GM12878 (cell line): ENCODE data around the gene CHMP3. TPM values are rescaled to one million over a fixed set of nuclear protein-coding genes. Genes with fewer than 3 reads are reported as not detected.

Experiments
- ATAC-seq: fragments of 200-7000 bp; cut with Tn5 transposase; 3 replicates; pipeline ENCODE4 v1.9.1; 2020; ENCODE audit warnings: mild to moderate bottlenecking, moderate library complexity
- BruUV-seq: library from RNA; stranded (reverse); fragments of 400-500 nt; replicated peaks from 2 replicates; lab custom pipeline; 2021; lab: Mats Ljungman, UMichigan
- CTCF ChIA-PET: fragments of 300-600 bp; sonication (Branson Sonifier 250); formaldehyde crosslinking; extraction: SDS; loops from one replicate; lab custom pipeline; 2021; ENCODE audit warnings: inconsistent platforms; lab: Yijun Ruan, JAX
- POLR2A ChIA-PET: fragments of 350-600 bp; formaldehyde crosslinking; extraction: SDS; loops from one replicate; lab custom pipeline; 2021; ENCODE audit warnings: inconsistent platforms; lab: Charles Lee
- RAD21 ChIA-PET: fragments of 300-600 bp; sonication (Branson Sonifier 250); formaldehyde crosslinking; loops from one replicate; lab custom pipeline; 2023; ENCODE audit warnings: antibody characterized with exemption; ENCODE audit not compliant: unreplicated experiment; lab: Charles Lee
- SMC1A ChIA-PET: fragments of 300-600 bp; sonication (Branson Sonifier 250); formaldehyde crosslinking; loops from one replicate; lab custom pipeline; 2023; ENCODE audit not compliant: unreplicated experiment, uncharacterized antibody; lab: Charles Lee
- DNase-seq: peaks from one replicate; pipeline ENCODE4 v3.0.0-alpha.2; 2011; ENCODE audit warnings: low read depth, low spot score
- FAIRE-seq: peaks from 3 replicates; lab custom pipeline; 2011; peaks lifted over from hg19 to GRCh38; lab: Jason Lieb, UNC
- H2AFZ ChIP-seq: 2 replicates; pipeline ENCODE4 v1.6.0; 2011; ENCODE audit warnings: low read depth, low read length, control low read depth; ENCODE audit not compliant: control insufficient read depth
- H3K27ac ChIP-seq: 2 replicates; pipeline ENCODE4 v1.5.1; 2011; ENCODE audit warnings: control low read depth; ENCODE audit not compliant: control insufficient read depth, insufficient read depth
- H3K27me3 ChIP-seq, 2 experiments: replicated peaks in 1 of 2; 2 replicates each; pipeline versions ENCODE4 v1.6.0 to v1.6.1; 2011; ENCODE audit warnings: low read length in 1 of 2; ENCODE audit not compliant: control insufficient read depth in 2 of 2, insufficient read depth in 2 of 2
- H3K36me3 ChIP-seq, 2 experiments: 2 replicates each; pipeline ENCODE4 v1.5.1; 2011; ENCODE audit warnings: low read length in 1 of 2; ENCODE audit not compliant: control insufficient read depth in 2 of 2, insufficient read depth in 2 of 2
- H3K4me1 ChIP-seq: 2 replicates; pipeline ENCODE4 v1.6.1; 2011; ENCODE audit warnings: mild to moderate bottlenecking, low read length, moderate library complexity, mixed read lengths; ENCODE audit not compliant: control insufficient read depth, insufficient read depth
- H3K4me2 ChIP-seq: 2 replicates; pipeline ENCODE4 v1.6.0; 2011; ENCODE audit warnings: control low read depth; ENCODE audit not compliant: control insufficient read depth, insufficient read depth
- H3K4me3 ChIP-seq: fragments of 200-600 bp; sonication (generic); 2 replicates; pipeline ENCODE4 v1.5.1; 2016
- H3K79me2 ChIP-seq: 2 replicates; pipeline ENCODE4 v1.6.0; 2011; ENCODE audit warnings: low read length; ENCODE audit not compliant: control insufficient read depth, insufficient read depth
- H3K9ac ChIP-seq: 2 replicates; pipeline ENCODE4 v1.8.0; 2011; ENCODE audit warnings: low read length, control low read depth, mixed read lengths; ENCODE audit not compliant: control insufficient read depth, insufficient read depth
- H3K9me3 ChIP-seq: replicated peaks from 3 replicates; pipeline ENCODE4 v1.5.1; 2011; ENCODE audit warnings: mild to moderate bottlenecking, low read length; ENCODE audit not compliant: control insufficient read depth, insufficient read depth
- H4K20me1 ChIP-seq: 2 replicates; pipeline ENCODE4 v1.6.0; 2011; ENCODE audit not compliant: control insufficient read depth, insufficient read depth
- ATF7 ChIP-seq: fragments of 450-650 bp; IDR thresholded peaks from 2 replicates; pipeline ENCODE4 v1.6.1; 2016; ENCODE audit warnings: low read depth, mild to moderate bottlenecking
- CHD2 ChIP-seq: IDR thresholded peaks from 2 replicates; pipeline ENCODE4 v1.6.1; 2011; ENCODE audit warnings: low read depth, low read length, improper control_type of control experiment, borderline replicate concordance
- FOXM1 ChIP-seq: IDR thresholded peaks from 2 replicates; pipeline ENCODE4 v1.6.1; 2012; ENCODE audit warnings: low read depth, mild to moderate bottlenecking, inconsistent platforms, low read length, moderate library complexity
- HCFC1 ChIP-seq: fragments of 150-350 bp; IDR thresholded peaks from 2 replicates; pipeline ENCODE4 v1.6.1; 2014; ENCODE audit warnings: low read length
- HSF1 ChIP-seq: fragments of 150-350 bp; IDR thresholded peaks from 2 replicates; pipeline ENCODE4 v1.6.1; 2014; ENCODE audit warnings: mild to moderate bottlenecking, low read depth, low read length
- YBX1 ChIP-seq: fragments of 450-650 bp; IDR thresholded peaks from 2 replicates; pipeline ENCODE4 v1.6.1; 2016; ENCODE audit warnings: antibody characterized with exemption
- ZBTB33 ChIP-seq: fragments of 450-650 bp; IDR thresholded peaks from 2 replicates; pipeline ENCODE4 v1.6.1; 2017; ENCODE audit warnings: mild to moderate bottlenecking
- WGBS: methylation state at CpG from one replicate; pipeline ENCODE4 v1.1.6; 2016; ENCODE audit warnings: low lambda C conversion rate; ENCODE audit not compliant: insufficient replicate concordance, insufficient coverage; ENCODE audit errors: missing lambda C conversion rate; 5-methylcytosine and 5-hydroxymethylcytosine counted together
- in situ Hi-C: fragments of 300-500 bp; cut with MboI; formaldehyde crosslinking; loops from 9 replicates; pipeline ENCODE4 v1.14.3; 2018; ENCODE audit warnings: mixed read lengths
- intact Hi-C: fragments of 100-400 bp; cut with micrococcal nuclease; formaldehyde crosslinking; loops from one replicate; pipeline ENCODE4 v1.14.2; 2022; ENCODE audit not compliant: unreplicated experiment
- polyA plus RNA-seq, 11 experiments: library from polyadenylated mRNA; depleted of rRNA in 4 of 11; unstranded in 6 of 11; stranded (reverse) in 5 of 11; fragments of >200 nt; fragmentation: Nextera tagmentation in 4 of 11; fragmentation: Illumina TruSeq in 1 of 11; extraction: Ambion mirVana in 4 of 11; extraction: Trizol in 1 of 11; gene quantifications; 1 replicate in 1 of 11; 2 replicates in 10 of 11; pipeline versions ENCODE4 v1.2.1 to v1.2.3, GENCODE V29; 2011 to 2016; ENCODE audit warnings: inconsistent platforms in 2 of 11, missing spikeins in 2 of 11, low read depth in 1 of 11
- total RNA-seq, 4 experiments: library from RNA; depleted of rRNA in 3 of 4; stranded (reverse); fragments of >200 nt in 3 of 4; fragmentation: Illumina TruSeq in 1 of 4; extraction: Trizol in 1 of 4; gene quantifications; 2 replicates each; pipeline versions ENCODE4 v1.2.1 to v1.2.3, GENCODE V29; 2013 to 2021
- TF ChIP-seq, protein P1 (sequence below): IDR thresholded peaks from 2 replicates; pipeline ENCODE4 v1.6.1; 2011; ENCODE audit warnings: low read depth, mild to moderate bottlenecking, low read length, moderate library complexity, borderline replicate concordance; ENCODE audit errors: extremely low read depth

Gene CHMP3
- total and polyA plus RNA-seq, 10 of the 15 experiments (the other 5 are each of a cell fraction or from before 2014, with no cell fraction given) = 22.5 to 56.8 (median 32.5) TPM

DNA sequence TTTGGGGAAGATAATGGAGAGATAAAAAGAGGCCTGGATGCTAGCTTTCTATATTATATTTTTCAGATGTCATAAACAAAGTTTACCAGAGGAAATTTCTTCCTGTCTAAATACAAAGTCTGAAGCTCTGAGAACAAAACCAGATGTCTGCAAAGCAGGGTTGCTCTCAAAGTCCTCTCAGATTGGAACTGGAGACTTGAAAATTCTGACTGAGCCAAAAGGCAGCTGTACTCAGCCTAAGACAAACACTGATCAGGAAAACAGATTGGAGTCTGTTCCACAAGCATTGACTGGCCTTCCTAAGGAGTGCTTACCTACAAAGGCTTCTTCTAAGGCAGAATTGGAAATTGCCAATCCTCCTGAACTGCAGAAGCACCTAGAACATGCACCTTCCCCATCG, 96.9 kb downstream of the CHMP3 start:
- no peak for ATAC-seq
- CTCF ChIA-PET = interaction anchor here (1.0 to 2.1 kb wide), 2 partner anchors 24 to 245 kb away, joined by 3 to 9 read pairs; no protein-coding TSS in a partner anchor
- TF ChIP-seq ATF7 = no peak
- no peak for TF ChIP-seq FOXM1
- TF ChIP-seq HCFC1 = no peak
- TF ChIP-seq, protein P1, sequence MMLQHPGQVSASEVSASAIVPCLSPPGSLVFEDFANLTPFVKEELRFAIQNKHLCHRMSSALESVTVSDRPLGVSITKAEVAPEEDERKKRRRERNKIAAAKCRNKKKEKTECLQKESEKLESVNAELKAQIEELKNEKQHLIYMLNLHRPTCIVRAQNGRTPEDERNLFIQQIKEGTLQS = no peak
- TF ChIP-seq HSF1 = no peak
- TF ChIP-seq YBX1 = no peak
- TF ChIP-seq ZBTB33 = no peak
- no peak for TF ChIP-seq CHD2
- TF ChIP-seq, all 136 proteins: peak for 0

More for the DNA sequence above, 96.9 kb downstream of the CHMP3 start:
- Histone ChIP-seq H3K36me3 (peaks cover 8 to 70% of the 10 kb centered on the region in 2 experiments), H3K27ac (no peak overlapping the region), H3K4me2 (no peak overlapping the region), H3K4me3 (no peak overlapping the region), H3K9ac (no peak overlapping the region), H3K79me2 (no peaks in the 10 kb centered on the region; the same call in none of the 2 replicates), H3K9me3 (no peaks in the 10 kb centered on the region), H2AFZ (no peak overlapping the region), H3K27me3 (no peaks in the 10 kb centered on the region), H3K4me1 (no peaks in the 10 kb centered on the region), H4K20me1 (no peaks in the 10 kb centered on the region)
- WGBS = 100% methylated on average over 1 of the region's 1 CpG
- ChIA-PET SMC1A (interaction anchor here (1.0 to 1.1 kb wide), 3 partner anchors 8 to 225 kb away, joined by 3 read pairs; no protein-coding TSS in a partner anchor), POLR2A (interaction anchor here (0.7 to 1.2 kb wide), 2 partner anchors 25 to 26 kb away, joined by 4 to 5 read pairs; partner anchors contain the start of gene KDM3A), RAD21 (interaction anchor here (0.7 kb wide), 1 partner anchor 246 kb away, joined by 3 read pairs; no protein-coding TSS in a partner anchor)
- FAIRE-seq (no peak), DNase-seq (no peak)
- no TSS peak for BruUV-seq
- in situ Hi-C loops = no loop called here
- intact Hi-C loops = no loop called here
